ENCODE measurements around the gene CMTR2. TPM values are rescaled to one million over a fixed set of nuclear protein-coding genes. Genes with fewer than 3 reads are reported as not detected.
"Not testable (repeated sequence)": the region's sequence is repeated elsewhere in the genome, so short reads cannot be mapped to it uniquely, and the experiment has no call there.

CMTR2 gene
- 10 to 100 TPM; 14.4 to 15.1 TPM for total RNA-seq

GRCh38 chr16:71288890-71289731 is at the start of gene CMTR2:
CMTR2 (minus strand) TSS chr16:71289402; CDS start chr16:71285920, 3,482 bp downstream.
- Mint-ChIP-seq H3K36me3 (ENCODE audit: low read depth) (peaks cover 36% of the 10 kb centered on the region), H3K4me3 (peak within 1 kb of the TSS; percentile 84), H3K27me3 (ENCODE audit: low read depth) (peaks cover 7% of the 10 kb centered on the region), H3K4me1 (ENCODE audit: low read depth) (peaks cover 9% of the 10 kb centered on the region), H3K27ac (peak within 1 kb of the TSS; percentile 86), H3K9me3 (peaks cover 14% of the 10 kb centered on the region)
- CTCF ChIA-PET: interaction anchor here (1.8 kb wide), 1 partner anchor 22 kb away, joined by 7 read pairs; no protein-coding TSS in a partner anchor
- peak; percentile 93 for DNase-seq
- intact Hi-C loops (cut with micrococcal nuclease): loop anchor here (1.0 to 10.0 kb wide), 6 partner anchors 70 to 806 kb away; partner anchors contain the start of genes CALB2, DHX38, TXNL4B and VAC14

GRCh38 chr16:71338632-71339031 is 49.4 kb upstream of the CMTR2 start:
- H3K4me1 Mint-ChIP-seq (ENCODE audit: low read depth): no peaks in the 10 kb centered on the region

GRCh38 chr16:71338193-71338592 is 49.0 kb upstream of the CMTR2 start:
- CTCF ChIA-PET: no interaction called here

More at GRCh38 chr16:71338632-71339031, 49.4 kb upstream of the CMTR2 start:
- Mint-ChIP-seq H3K36me3 (ENCODE audit: low read depth) (no peaks in the 10 kb centered on the region), H3K4me3 (no peak overlapping the region), H3K27me3 (ENCODE audit: low read depth) (peaks cover 15% of the 10 kb centered on the region), H3K27ac (no peak overlapping the region), H3K9me3 (no peaks in the 10 kb centered on the region)
- CTCF ChIA-PET: no interaction called here
- no peak for DNase-seq
- intact Hi-C loops (cut with micrococcal nuclease): no loop called here

GRCh38 chr16:71337631-71338030 is 48.4 kb upstream of the CMTR2 start:
- no peaks in the 10 kb centered on the region for H3K4me1 Mint-ChIP-seq (ENCODE audit: low read depth)
- H3K4me3 Mint-ChIP-seq: no peak overlapping the region
- intact Hi-C loops (cut with micrococcal nuclease): no loop called here
- DNase-seq: no peak
- no peaks in the 10 kb centered on the region for H3K9me3 Mint-ChIP-seq
- CTCF ChIA-PET: no interaction called here
- H3K27me3 Mint-ChIP-seq (ENCODE audit: low read depth): peaks cover 15% of the 10 kb centered on the region
- no peak overlapping the region for H3K27ac Mint-ChIP-seq
- no peaks in the 10 kb centered on the region for H3K36me3 Mint-ChIP-seq (ENCODE audit: low read depth)

More at GRCh38 chr16:71338193-71338592, 49.0 kb upstream of the CMTR2 start:
- Mint-ChIP-seq H3K27me3 (ENCODE audit: low read depth) (peaks cover 15% of the 10 kb centered on the region), H3K4me1 (ENCODE audit: low read depth) (no peaks in the 10 kb centered on the region), H3K9me3 (no peaks in the 10 kb centered on the region), H3K27ac (no peak overlapping the region), H3K4me3 (no peak overlapping the region), H3K36me3 (ENCODE audit: low read depth) (no peaks in the 10 kb centered on the region)
- intact Hi-C loops (cut with micrococcal nuclease): no loop called here
- DNase-seq: no peak

- DNase-seq: no peak
- Mint-ChIP-seq H3K4me3 (no peak overlapping the region), H3K27ac (no peak overlapping the region), H3K9me3 (no peaks in the 10 kb centered on the region), H3K4me1 (ENCODE audit: low read depth) (no peaks in the 10 kb centered on the region), H3K36me3 (ENCODE audit: low read depth) (no peaks in the 10 kb centered on the region), H3K27me3 (ENCODE audit: low read depth) (peaks cover 9% of the 10 kb centered on the region)
- intact Hi-C loops (cut with micrococcal nuclease): no loop called here
- CTCF ChIA-PET: no interaction called here
These were observed 38.9 kb upstream of the CMTR2 start for GRCh38 chr16:71328151-71328550.

- CTCF ChIA-PET: no interaction called here
- no peaks in the 10 kb centered on the region for H3K36me3 Mint-ChIP-seq (ENCODE audit: low read depth)
- H3K27ac Mint-ChIP-seq: no peak overlapping the region
- intact Hi-C loops (cut with micrococcal nuclease): no loop called here
- no peak overlapping the region for H3K4me3 Mint-ChIP-seq
- no peaks in the 10 kb centered on the region for H3K9me3 Mint-ChIP-seq
- no peaks in the 10 kb centered on the region for H3K4me1 Mint-ChIP-seq (ENCODE audit: low read depth)
- no peak for DNase-seq
- H3K27me3 Mint-ChIP-seq (ENCODE audit: low read depth): peaks cover 9% of the 10 kb centered on the region
These were observed 38.5 kb upstream of the CMTR2 start for GRCh38 chr16:71327720-71328119.

- Mint-ChIP-seq H3K4me1 (ENCODE audit: low read depth) (no peaks in the 10 kb centered on the region), H3K27me3 (ENCODE audit: low read depth) (peaks cover 3% of the 10 kb centered on the region), H3K36me3 (ENCODE audit: low read depth) (no peaks in the 10 kb centered on the region), H3K27ac (no peak overlapping the region), H3K4me3 (no peak overlapping the region), H3K9me3 (no peaks in the 10 kb centered on the region)
- DNase-seq: no peak
- CTCF ChIA-PET: interaction anchor here (1.5 kb wide), 1 partner anchor 9 kb away, joined by 3 read pairs; no protein-coding TSS in a partner anchor
- intact Hi-C loops (cut with micrococcal nuclease): no loop called here
These were observed 30.8 kb upstream of the CMTR2 start for GRCh38 chr16:71319999-71320398.

- peaks cover 20% of the 10 kb centered on the region for H3K27me3 Mint-ChIP-seq (ENCODE audit: low read depth)
- H3K9me3 Mint-ChIP-seq: no peaks in the 10 kb centered on the region
- H3K27ac Mint-ChIP-seq: no peak overlapping the region
- H3K36me3 Mint-ChIP-seq (ENCODE audit: low read depth): no peaks in the 10 kb centered on the region
- no peaks in the 10 kb centered on the region for H3K4me1 Mint-ChIP-seq (ENCODE audit: low read depth)
- no peak for DNase-seq
- CTCF ChIA-PET: interaction anchor here (1.0 to 1.4 kb wide), 2 partner anchors 27 to 32 kb away, joined by 3 read pairs; no protein-coding TSS in a partner anchor
- no peak overlapping the region for H3K4me3 Mint-ChIP-seq
- intact Hi-C loops (cut with micrococcal nuclease): no loop called here
These were observed 26.1 kb upstream of the CMTR2 start for GRCh38 chr16:71315269-71315668.

GRCh38 chr16:71313591-71313990 is 24.4 kb upstream of the CMTR2 start:
- H3K4me3 Mint-ChIP-seq; CTCF ChIA-PET; intact Hi-C loops (cut with micrococcal nuclease); H3K4me1 Mint-ChIP-seq (ENCODE audit: low read depth); H3K36me3 Mint-ChIP-seq (ENCODE audit: low read depth); H3K27ac Mint-ChIP-seq; DNase-seq; H3K9me3 Mint-ChIP-seq: not testable (repeated sequence)
- H3K27me3 Mint-ChIP-seq (ENCODE audit: low read depth): peaks cover 25% of the 10 kb centered on the region

GRCh38 chr16:71311553-71312158 is 22.5 kb upstream of the CMTR2 start:
- H3K4me3 Mint-ChIP-seq: no peak overlapping the region
- peak; percentile 37 for DNase-seq
- H3K27ac Mint-ChIP-seq: no peak overlapping the region
- CTCF ChIA-PET: interaction anchor here (0.6 to 1.9 kb wide), 21 partner anchors 8 to 540 kb away, joined by 3 to 7 read pairs (median 3); no protein-coding TSS in a partner anchor
- peaks cover 25% of the 10 kb centered on the region for H3K27me3 Mint-ChIP-seq (ENCODE audit: low read depth)
- intact Hi-C loops (cut with micrococcal nuclease): loop anchor here (2.0 kb wide), 1 partner anchor 97 kb away; no protein-coding TSS in a partner anchor
- H3K36me3 Mint-ChIP-seq (ENCODE audit: low read depth): no peaks in the 10 kb centered on the region
- no peaks in the 10 kb centered on the region for H3K9me3 Mint-ChIP-seq
- H3K4me1 Mint-ChIP-seq (ENCODE audit: low read depth): no peaks in the 10 kb centered on the region

GRCh38 chr16:71303938-71304337 is 14.7 kb upstream of the CMTR2 start:
- Mint-ChIP-seq H3K4me1 (ENCODE audit: low read depth) (no peaks in the 10 kb centered on the region), H3K4me3 (no peak overlapping the region), H3K36me3 (ENCODE audit: low read depth) (no peaks in the 10 kb centered on the region), H3K9me3 (peaks cover 4% of the 10 kb centered on the region), H3K27ac (no peak overlapping the region), H3K27me3 (ENCODE audit: low read depth) (peaks cover 23% of the 10 kb centered on the region)
- no peak for DNase-seq
- CTCF ChIA-PET: no interaction called here
- intact Hi-C loops (cut with micrococcal nuclease): no loop called here

- no peak overlapping the region for H3K4me3 Mint-ChIP-seq
- intact Hi-C loops (cut with micrococcal nuclease): no loop called here
- no peak overlapping the region for H3K27ac Mint-ChIP-seq
- H3K4me1 Mint-ChIP-seq (ENCODE audit: low read depth): no peaks in the 10 kb centered on the region
- no peaks in the 10 kb centered on the region for H3K36me3 Mint-ChIP-seq (ENCODE audit: low read depth)
- H3K9me3 Mint-ChIP-seq: no peaks in the 10 kb centered on the region
- H3K27me3 Mint-ChIP-seq (ENCODE audit: low read depth): peaks cover 22% of the 10 kb centered on the region
- DNase-seq: no peak
- CTCF ChIA-PET: no interaction called here
These were observed 8.1 kb upstream of the CMTR2 start for GRCh38 chr16:71297341-71297634.

Measured in activated naive CD4-positive, alpha-beta T cell treated with anti-CD3 and anti-CD28 coated beads for 36 hours (primary cell).